GM12801 (cell line): ENCODE measurements around the gene TXNDC2.

Source experiments
- TF ChIP-seq, protein P1 (sequence below): IDR thresholded peaks from one replicate; pipeline ENCODE4 v1.5.1; 2011; ENCODE audit warnings: control low read depth; ENCODE audit not compliant: insufficient read length; ENCODE audit errors: extremely low read depth

TXNDC2 gene

DNA sequence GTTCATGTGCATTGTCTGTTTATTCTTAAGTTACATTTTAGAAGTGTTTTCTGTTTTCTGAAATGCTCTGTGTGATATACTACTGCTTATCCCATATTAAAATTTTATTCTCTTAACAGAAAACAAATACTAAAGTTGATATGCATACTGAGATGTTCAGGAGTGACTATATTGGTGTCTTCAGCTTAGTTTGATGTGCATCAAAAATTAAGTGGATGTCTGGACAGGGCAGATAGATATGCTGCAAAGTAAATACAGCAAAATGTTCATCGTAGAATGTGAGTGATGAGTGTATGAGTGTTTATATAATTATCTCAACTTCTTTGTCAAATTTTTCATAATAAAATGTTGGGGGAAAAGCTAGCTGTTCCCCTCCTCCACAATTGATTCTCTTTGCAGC is 41.2 kb downstream of the TXNDC2 start:
- TF ChIP-seq, protein P1, sequence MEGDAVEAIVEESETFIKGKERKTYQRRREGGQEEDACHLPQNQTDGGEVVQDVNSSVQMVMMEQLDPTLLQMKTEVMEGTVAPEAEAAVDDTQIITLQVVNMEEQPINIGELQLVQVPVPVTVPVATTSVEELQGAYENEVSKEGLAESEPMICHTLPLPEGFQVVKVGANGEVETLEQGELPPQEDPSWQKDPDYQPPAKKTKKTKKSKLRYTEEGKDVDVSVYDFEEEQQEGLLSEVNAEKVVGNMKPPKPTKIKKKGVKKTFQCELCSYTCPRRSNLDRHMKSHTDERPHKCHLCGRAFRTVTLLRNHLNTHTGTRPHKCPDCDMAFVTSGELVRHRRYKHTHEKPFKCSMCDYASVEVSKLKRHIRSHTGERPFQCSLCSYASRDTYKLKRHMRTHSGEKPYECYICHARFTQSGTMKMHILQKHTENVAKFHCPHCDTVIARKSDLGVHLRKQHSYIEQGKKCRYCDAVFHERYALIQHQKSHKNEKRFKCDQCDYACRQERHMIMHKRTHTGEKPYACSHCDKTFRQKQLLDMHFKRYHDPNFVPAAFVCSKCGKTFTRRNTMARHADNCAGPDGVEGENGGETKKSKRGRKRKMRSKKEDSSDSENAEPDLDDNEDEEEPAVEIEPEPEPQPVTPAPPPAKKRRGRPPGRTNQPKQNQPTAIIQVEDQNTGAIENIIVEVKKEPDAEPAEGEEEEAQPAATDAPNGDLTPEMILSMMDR, result no peak

DNA sequence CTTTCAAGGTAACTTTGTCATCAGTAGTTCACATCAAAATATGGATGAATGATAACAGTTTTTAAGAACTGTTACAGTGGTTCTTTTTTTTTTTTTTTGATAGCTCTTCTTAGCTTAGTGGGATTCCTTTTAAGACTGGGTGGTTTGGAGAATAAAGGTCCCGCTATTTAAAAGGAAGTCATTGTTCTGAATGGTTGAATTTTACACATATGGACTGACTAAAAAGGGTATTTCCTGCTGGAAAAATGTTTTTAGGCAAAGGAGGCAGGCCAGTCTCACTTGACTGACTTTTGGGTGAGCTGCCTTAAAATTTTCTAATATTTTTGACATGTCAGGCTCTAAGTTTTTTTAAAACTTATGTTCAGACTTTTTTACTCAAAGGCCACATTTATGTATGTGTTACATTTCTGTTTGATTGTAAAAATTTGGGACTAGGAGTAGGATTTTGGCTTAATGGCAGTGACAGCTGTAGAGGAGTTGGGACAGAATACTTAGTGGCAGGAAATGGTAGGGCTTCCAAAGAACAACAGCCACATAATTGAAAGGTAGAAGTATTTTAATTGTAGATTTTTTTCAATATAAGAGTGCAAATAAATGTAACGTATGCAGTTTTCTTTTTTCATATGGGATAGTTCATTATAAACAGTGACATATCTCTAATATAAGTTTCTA is 41.8 kb downstream of the TXNDC2 start:
- TF ChIP-seq, protein P1, result no peak

DNA sequence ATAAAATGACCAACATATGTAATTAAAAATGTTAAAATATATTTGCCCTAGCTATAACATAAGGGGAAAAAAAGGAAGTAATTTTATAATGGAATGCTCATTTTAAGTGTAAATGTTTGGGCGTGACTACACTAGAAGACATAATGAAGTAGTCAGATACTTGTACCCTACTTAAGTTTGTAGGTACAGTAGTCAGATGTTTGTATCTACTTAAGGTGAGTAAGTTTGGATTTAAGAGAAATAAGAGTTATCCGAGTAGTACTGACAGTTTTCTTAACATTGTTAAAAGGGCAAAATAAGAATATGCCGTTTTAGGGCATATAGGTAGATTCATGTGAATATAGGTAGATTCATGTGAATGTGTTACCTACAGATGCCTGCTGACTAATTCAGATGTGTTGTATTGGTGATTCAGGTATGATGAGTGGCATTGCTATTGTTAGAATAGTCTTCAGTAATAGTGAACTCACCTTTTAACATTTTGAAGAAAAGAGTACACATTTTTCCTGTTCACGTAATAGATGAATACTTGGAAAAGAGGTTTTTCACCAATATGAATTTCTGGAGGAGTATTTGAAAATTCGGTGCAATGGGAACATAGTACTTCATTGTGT is 43.0 kb downstream of the TXNDC2 start:
- TF ChIP-seq, protein P1, result no peak

DNA sequence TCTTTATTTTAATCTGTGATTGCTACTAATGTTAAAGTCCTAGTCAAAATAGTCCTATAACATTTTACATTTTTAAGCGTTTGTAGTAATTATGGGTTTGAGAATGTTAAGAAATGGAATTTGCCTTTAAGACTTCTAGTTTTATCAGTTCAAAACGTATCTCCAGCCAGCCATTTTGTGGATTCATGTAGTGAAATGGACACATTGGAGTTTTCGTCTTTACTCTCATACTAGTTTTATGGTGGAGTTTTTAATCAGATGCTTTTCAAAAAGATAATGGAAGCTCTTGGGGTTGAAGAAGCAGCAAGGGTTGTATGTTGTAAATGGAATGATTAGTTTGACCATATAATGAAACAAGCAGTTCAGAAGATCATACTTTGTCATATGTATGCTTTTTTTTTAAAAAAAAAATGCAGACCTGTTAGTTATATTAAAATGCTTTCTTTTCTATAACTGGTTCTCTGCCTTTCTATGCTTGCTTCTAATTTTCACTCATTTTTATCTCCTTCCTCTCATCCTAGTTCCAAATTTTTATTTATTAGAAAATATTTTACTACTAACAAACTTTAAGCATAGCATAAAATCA is 44.6 kb downstream of the TXNDC2 start:
- TF ChIP-seq, protein P1, result no peak

DNA sequence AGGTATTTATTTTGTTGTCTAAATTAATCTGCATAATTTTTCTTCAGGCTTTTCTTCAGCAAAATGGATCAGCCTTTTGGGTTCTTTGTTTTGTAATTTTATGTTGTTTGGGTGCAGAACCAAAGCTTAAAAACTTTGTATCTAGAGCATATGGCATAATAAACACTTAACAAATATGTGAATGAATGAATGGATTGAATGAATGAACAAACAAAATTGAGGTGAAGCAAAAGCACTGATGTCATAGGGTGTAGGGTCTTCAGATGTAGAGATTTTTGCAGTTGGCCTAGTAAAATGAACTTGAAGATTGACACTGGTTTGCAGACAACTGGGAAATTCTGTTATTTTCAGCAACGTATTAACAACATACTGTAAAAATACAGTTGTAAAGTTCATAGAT is 45.4 kb downstream of the TXNDC2 start:
- TF ChIP-seq, protein P1, result no peak

DNA sequence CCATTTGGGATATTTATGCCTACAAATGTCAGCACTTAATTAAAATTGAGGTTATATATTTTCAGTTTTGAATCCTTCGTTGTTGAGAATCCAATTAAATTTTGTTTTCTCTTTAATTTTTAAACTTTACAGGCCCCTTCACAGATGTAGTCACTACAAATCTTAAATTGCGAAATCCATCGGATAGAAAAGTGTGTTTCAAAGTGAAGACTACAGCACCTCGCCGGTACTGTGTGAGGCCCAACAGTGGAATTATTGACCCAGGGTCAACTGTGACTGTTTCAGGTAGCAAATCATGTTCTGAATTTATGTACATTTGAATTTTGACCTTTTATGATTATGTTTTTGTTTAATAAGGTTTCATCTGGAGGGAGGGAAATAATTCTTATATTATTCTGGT is 45.9 kb downstream of the TXNDC2 start:
- TF ChIP-seq, protein P1, result no peak

DNA sequence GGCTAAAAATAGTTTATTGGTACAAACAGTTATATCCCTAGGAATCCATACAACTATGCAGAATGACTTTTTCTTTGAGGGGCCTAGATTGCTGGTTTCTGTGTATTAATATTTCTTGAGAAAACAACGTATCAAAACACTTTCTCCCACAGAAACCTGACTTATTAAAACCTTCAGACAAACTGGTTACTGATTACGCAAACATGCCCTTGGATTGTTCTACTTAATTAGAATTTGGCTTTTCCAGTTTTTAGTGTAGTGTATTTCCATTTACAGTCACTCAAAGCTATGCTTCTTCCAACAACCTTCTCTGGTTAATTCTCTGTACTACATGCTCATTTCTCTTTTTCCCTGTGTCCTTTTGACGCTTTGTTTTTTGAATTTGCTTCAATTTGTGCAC is 48.1 kb downstream of the TXNDC2 start:
- TF ChIP-seq, protein P1, result no peak
